Measurements from ENCODE around the gene SFT2D2.

DNA sequence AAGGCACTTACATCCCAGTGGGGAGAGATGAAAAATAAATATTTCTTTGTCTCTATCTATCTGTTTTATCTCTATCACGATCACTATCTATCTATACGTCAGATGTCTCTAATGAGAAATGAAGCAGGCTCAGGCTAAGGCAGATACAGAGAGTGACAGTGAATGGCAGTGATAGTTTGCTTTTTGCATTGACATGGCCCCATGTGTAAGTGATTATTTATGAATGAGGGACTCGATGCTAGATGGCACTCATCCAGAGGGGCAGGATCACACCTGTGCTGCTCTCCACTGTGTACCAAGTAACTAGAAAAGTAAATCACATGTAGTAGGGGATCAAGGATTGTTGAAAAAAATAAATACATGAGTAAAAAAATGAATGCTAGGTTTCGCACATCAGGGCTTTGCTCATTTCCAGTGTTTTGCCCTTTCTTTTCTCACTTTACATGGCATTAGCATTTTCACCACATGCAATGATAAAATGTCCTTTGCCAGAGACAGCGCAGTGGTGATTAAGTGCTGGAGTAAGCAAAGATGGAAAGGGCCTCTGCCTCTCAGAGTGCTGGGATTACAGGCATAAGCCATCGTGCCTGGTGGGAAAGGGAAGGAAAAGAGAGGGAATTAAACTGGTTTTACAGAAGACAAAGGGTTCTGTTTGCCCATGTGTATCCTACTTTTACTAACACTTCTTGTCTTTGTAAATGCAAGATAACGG, 71.4 kb downstream of the SFT2D2 start:
- TF ChIP-seq CTCF (IDR thresholded peaks at IDR 0.05), result no peak
- no peak for TF ChIP-seq POLR2A (IDR thresholded peaks at IDR 0.05)

Data from stomach (tissue), 4 donors.